ENCODE results near the gene PRPF8.

DNA sequence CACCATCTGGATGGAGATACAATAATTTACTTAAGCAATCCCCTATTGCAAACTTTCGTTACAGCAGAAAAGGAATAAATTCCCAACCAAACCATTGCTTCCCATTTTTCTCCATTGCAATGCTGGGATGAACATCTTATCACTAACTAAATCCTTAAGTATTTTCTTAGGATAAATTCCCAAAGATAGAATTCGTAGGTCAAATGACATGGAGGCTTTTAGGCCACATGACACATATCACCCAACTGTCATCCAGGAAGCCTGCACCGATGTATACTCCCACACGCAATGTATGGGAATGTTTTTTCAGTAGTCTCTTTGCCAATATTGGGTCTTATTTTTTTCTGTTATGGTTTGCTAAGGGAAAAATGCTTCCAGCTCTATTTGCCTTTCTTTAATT, 27.1 kb upstream of the PRPF8 start:
- TF ChIP-seq, protein P1, sequence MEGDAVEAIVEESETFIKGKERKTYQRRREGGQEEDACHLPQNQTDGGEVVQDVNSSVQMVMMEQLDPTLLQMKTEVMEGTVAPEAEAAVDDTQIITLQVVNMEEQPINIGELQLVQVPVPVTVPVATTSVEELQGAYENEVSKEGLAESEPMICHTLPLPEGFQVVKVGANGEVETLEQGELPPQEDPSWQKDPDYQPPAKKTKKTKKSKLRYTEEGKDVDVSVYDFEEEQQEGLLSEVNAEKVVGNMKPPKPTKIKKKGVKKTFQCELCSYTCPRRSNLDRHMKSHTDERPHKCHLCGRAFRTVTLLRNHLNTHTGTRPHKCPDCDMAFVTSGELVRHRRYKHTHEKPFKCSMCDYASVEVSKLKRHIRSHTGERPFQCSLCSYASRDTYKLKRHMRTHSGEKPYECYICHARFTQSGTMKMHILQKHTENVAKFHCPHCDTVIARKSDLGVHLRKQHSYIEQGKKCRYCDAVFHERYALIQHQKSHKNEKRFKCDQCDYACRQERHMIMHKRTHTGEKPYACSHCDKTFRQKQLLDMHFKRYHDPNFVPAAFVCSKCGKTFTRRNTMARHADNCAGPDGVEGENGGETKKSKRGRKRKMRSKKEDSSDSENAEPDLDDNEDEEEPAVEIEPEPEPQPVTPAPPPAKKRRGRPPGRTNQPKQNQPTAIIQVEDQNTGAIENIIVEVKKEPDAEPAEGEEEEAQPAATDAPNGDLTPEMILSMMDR (conservative IDR thresholded peaks at IDR 0.05; ENCODE audit: low read length): no peak
- TF ChIP-seq EZH2phosphoT487 (IDR thresholded peaks at IDR 0.05; ENCODE audit: borderline replicate concordance): no peak

Measured in Loucy (cell line).